ENCODE measurements around the gene NCKAP1. TPM values are rescaled to one million over a fixed set of nuclear protein-coding genes. Genes with fewer than 3 reads are reported as not detected.
"Not testable (repeated sequence)": the region's sequence is repeated elsewhere in the genome, so short reads cannot be mapped to it uniquely, and the experiment has no call there.

Gene NCKAP1
- total RNA-seq, 4 donors from 2014 or later: 94.5 to 146 (median 116) TPM

DNA sequence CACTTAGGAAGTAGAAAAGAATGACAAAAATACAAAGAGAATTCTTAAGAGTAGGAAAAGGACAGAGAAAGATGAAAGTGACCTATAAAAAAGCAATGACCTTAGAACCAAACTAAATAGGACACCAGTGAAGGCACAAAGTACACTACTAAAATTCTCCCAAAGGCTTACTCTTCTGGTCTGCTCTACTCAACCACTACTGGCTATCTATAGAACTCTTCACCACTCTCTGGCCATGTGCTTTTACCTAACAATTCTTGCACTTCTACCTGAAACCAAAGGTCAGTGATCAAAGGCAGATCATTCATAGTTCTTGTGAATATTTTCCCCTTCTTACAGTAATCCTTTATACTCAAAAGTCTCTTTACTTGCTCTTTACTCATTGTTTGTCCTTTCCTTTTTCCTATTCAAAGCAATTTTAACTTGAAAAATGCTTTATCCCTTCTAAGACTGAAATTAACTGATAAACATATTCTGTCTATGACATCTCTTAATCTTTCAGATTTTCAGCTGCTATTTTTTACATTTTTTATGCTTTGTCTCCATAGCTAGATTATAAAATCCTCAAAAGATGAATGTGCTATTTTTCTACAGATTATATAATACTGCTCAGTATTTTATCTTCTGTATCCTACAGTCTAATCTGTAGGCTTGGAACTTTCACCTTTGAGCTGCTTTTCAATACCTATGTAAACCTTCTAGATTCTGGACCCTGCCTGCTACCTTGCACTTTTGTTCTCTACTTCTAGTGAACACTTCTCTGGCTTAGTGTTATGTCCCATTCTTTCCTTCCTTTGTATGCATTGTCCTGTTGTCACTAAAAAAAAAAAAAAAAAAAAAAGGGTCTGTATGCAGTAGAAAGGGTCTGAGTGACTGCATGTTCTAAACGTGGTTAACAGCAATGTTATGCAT, 64.6 kb downstream of the NCKAP1 start:
- WGBS: 59% methylated on average over 1 of the region's 1 CpG
- H3K9me3 ChIP-seq: no peaks in the 10 kb centered on the region
- H3K27ac ChIP-seq: no peak overlapping the region
- H3K4me1 ChIP-seq: no peaks in the 10 kb centered on the region
- no peaks in the 10 kb centered on the region for H3K27me3 ChIP-seq
- TF ChIP-seq, protein P1, sequence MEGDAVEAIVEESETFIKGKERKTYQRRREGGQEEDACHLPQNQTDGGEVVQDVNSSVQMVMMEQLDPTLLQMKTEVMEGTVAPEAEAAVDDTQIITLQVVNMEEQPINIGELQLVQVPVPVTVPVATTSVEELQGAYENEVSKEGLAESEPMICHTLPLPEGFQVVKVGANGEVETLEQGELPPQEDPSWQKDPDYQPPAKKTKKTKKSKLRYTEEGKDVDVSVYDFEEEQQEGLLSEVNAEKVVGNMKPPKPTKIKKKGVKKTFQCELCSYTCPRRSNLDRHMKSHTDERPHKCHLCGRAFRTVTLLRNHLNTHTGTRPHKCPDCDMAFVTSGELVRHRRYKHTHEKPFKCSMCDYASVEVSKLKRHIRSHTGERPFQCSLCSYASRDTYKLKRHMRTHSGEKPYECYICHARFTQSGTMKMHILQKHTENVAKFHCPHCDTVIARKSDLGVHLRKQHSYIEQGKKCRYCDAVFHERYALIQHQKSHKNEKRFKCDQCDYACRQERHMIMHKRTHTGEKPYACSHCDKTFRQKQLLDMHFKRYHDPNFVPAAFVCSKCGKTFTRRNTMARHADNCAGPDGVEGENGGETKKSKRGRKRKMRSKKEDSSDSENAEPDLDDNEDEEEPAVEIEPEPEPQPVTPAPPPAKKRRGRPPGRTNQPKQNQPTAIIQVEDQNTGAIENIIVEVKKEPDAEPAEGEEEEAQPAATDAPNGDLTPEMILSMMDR (IDR thresholded peaks at IDR 0.05): no peak
- TF ChIP-seq POLR2A (IDR thresholded peaks at IDR 0.05) (no peak), EP300 (IDR thresholded peaks at IDR 0.05) (no peak), POLR2AphosphoS5 (IDR thresholded peaks at IDR 0.05) (no peak)
- no peak for DNase-seq (ENCODE audit: low spot score in 2 of 2)
- no peak overlapping the region for H3K4me3 ChIP-seq
- H3K36me3 ChIP-seq: peaks cover 43% of the 10 kb centered on the region

DNA sequence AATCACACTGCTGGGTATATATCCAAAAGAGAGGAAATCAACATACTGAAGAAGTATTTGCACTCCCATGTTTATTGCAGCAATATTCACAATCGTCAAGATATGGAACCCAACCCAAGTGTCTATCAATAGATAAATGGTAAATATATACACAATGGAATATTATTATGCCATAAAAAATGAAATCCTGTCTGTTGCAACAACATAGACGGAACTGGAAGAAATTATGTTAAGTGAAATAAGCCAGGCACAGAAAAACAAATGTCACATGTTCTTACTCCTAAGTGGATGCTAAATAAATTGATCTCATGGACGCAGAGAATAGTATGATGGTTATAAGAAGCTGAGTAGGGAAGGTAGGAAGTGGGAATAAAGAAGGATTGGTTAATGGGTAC, 65.7 kb downstream of the NCKAP1 start:
- Histone ChIP-seq H3K9me3 (no peaks in the 10 kb centered on the region), H3K27ac (no peak overlapping the region), H3K4me3 (no peak overlapping the region), H3K4me1 (no peaks in the 10 kb centered on the region), H3K36me3 (peaks cover 37% of the 10 kb centered on the region), H3K27me3 (no peaks in the 10 kb centered on the region)
- 93% methylated on average over 3 of the region's 3 CpGs for WGBS
- no peak for TF ChIP-seq EP300 (IDR thresholded peaks at IDR 0.05)
- no peak for TF ChIP-seq POLR2AphosphoS5 (IDR thresholded peaks at IDR 0.05)
- TF ChIP-seq, protein P1 (IDR thresholded peaks at IDR 0.05): no peak
- TF ChIP-seq POLR2A (IDR thresholded peaks at IDR 0.05): no peak
- no peak for DNase-seq (ENCODE audit: low spot score in 2 of 2)

- no peak overlapping the region for H3K27ac ChIP-seq
- no peak for DNase-seq (ENCODE audit: low spot score in 2 of 2)
- H3K4me3 ChIP-seq: no peak overlapping the region
- H3K4me1 ChIP-seq: no peaks in the 10 kb centered on the region
- no peaks in the 10 kb centered on the region for H3K9me3 ChIP-seq
- 95% methylated on average over 3 of the region's 3 CpGs for WGBS
- no peak for TF ChIP-seq POLR2A (IDR thresholded peaks at IDR 0.05)
- TF ChIP-seq EP300 (IDR thresholded peaks at IDR 0.05): no peak
- no peak for TF ChIP-seq POLR2AphosphoS5 (IDR thresholded peaks at IDR 0.05)
- TF ChIP-seq, protein P1 (IDR thresholded peaks at IDR 0.05): no peak
- H3K27me3 ChIP-seq: no peaks in the 10 kb centered on the region
- H3K36me3 ChIP-seq: peaks cover 31% of the 10 kb centered on the region
These were observed 66.3 kb downstream of the NCKAP1 start for GRCh38 chr2:182971820-182972547.

DNA sequence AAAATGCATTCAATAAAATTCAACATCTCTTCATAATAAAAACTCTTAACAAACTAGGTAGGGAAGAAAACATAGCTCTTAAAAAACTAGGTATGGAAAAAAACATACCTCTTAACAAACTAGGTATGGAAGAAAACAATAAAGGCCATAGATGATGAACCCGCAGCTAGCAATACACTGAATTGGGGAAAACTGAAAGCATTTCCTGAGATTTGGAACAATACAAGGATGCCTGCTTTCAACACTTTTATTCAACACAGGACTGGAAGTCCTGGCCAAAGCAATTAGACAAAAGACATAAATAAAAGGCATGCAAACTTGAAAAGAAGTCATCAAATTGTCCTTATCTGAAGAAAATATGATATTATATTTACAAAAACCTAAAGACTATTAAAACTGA, 67.8 kb downstream of the NCKAP1 start:
- no peak for DNase-seq (ENCODE audit: low spot score in 2 of 2)
- Histone ChIP-seq H3K4me1 (no peaks in the 10 kb centered on the region), H3K4me3 (no peak overlapping the region), H3K27me3 (no peaks in the 10 kb centered on the region), H3K27ac (no peak overlapping the region), H3K36me3 (peaks cover 32% of the 10 kb centered on the region), H3K9me3 (no peaks in the 10 kb centered on the region)
- TF ChIP-seq EP300 (IDR thresholded peaks at IDR 0.05) (no peak), POLR2A (IDR thresholded peaks at IDR 0.05) (no peak), POLR2AphosphoS5 (IDR thresholded peaks at IDR 0.05) (no peak)
- TF ChIP-seq, protein P1 (IDR thresholded peaks at IDR 0.05): no peak
- 79% methylated on average over 1 of the region's 1 CpG for WGBS

DNA sequence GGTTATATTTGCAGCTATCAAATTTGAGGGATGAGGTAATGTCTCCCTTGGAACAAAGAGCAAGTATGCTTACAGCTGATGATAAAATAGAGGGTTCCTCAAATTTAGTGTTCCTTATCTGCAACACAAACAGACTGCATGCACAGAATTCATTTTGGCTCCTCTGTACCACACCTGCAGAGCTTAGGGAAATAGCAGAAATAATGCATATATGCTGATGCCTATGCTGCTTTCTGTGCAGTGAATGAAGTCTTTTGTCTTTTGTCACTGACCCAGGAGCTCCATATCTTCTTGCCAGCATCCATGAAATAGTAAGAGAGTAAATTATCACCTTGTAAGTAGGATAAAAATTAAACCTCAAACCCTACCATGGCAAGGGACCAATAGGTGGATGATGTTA, 69.8 kb downstream of the NCKAP1 start:
- Histone ChIP-seq H3K27ac (no peak overlapping the region), H3K4me3 (no peak overlapping the region), H3K9me3 (no peaks in the 10 kb centered on the region), H3K4me1 (no peaks in the 10 kb centered on the region), H3K27me3 (no peaks in the 10 kb centered on the region), H3K36me3 (peaks cover 28% of the 10 kb centered on the region)
- TF ChIP-seq POLR2AphosphoS5 (IDR thresholded peaks at IDR 0.05) (no peak), POLR2A (IDR thresholded peaks at IDR 0.05) (no peak), EP300 (IDR thresholded peaks at IDR 0.05) (no peak)
- TF ChIP-seq, protein P1 (IDR thresholded peaks at IDR 0.05): no peak
- no peak for DNase-seq (ENCODE audit: low spot score in 2 of 2)

DNA sequence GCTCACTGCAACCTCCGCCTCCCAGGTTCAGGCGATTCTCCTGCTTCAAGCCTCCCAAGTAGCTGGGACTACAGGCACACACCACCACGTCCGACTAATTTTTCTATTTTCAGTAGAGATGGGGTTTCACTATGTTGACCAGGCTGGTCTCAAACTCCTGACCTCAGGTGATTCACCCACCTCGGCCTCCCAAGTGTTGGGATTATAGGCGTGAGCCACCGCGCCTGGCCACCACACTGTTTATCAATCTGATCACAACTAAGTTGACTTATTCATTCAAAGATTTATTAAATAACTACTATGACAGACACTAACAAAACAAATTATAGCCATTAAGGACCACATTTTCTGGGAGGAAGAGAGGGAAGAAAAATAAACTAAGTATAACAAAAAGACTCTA, 71.9 kb downstream of the NCKAP1 start:
- H3K36me3 ChIP-seq: peaks cover 32% of the 10 kb centered on the region
- H3K27me3 ChIP-seq: not testable (repeated sequence)

More for the DNA sequence above, 71.9 kb downstream of the NCKAP1 start:
- H3K9me3 ChIP-seq; H3K4me3 ChIP-seq; H3K27ac ChIP-seq; DNase-seq (ENCODE audit: low spot score in 2 of 2); H3K4me1 ChIP-seq: not testable (repeated sequence)
- WGBS: 89% methylated on average over 8 of the region's 8 CpGs

Data from suprapubic skin (tissue), 4 donors.